AG04449 (cell line): ENCODE results near the gene UBR2.

Source experiments
- CTCF ChIA-PET: fragments of 350-600 bp; formaldehyde crosslinking; extraction: SDS; loops from one replicate; lab custom pipeline; 2021; ENCODE audit warnings: antibody characterized with exemption; lab: Yijun Ruan, JAX
- POLR2A ChIA-PET: fragments of 400-600, 350-600 bp; formaldehyde crosslinking; extraction: SDS; loops from one replicate; lab custom pipeline; 2020; ENCODE audit warnings: antibody characterized with exemption, inconsistent platforms; lab: Yijun Ruan, JAX
- DNase-seq: peaks from one replicate; pipeline ENCODE4 v3.0.0-alpha.2; 2010; ENCODE audit warnings: low read depth, low spot score
- H3K4me3 ChIP-seq: 2 replicates; pipeline ENCODE4 v1.5.1; 2011; ENCODE audit warnings: low read depth, mild to moderate bottlenecking, control low read depth, low read length
- CTCF ChIP-seq: IDR thresholded peaks from one replicate; pipeline ENCODE4 v1.5.1; 2011; ENCODE audit warnings: mild to moderate bottlenecking, moderate library complexity, low read length, control low read depth, inconsistent platforms; ENCODE audit not compliant: insufficient read depth; ENCODE audit errors: missing control alignments

The UBR2 gene

GRCh38 chr6:42547407-42548329 is 16.2 kb upstream of the UBR2 start:
- ChIA-PET POLR2A (interaction anchor here (0.6 to 1.6 kb wide), 7 partner anchors 16 to 286 kb away, joined by 3 to 12 read pairs (median 4); partner anchors contain the start of genes TRERF1 and UBR2), CTCF (interaction anchor here (0.5 to 4.9 kb wide), 118 partner anchors 11 to 626 kb away, joined by 3 to 171 read pairs (median 6); partner anchors contain the start of genes BYSL, MED20, MRPS10 and TRERF1)
- peak; percentile 100 for TF ChIP-seq CTCF
- DNase-seq = no peak
- peak overlapping the region; percentile 55 for H3K4me3 ChIP-seq

- ChIA-PET CTCF (interaction anchor here (1.6 to 2.2 kb wide), 2 partner anchors 18 to 336 kb away, joined by 5 to 9 read pairs; no protein-coding TSS in a partner anchor), POLR2A (no interaction called here)
- H3K4me3 ChIP-seq = no peak overlapping the region
- TF ChIP-seq CTCF = no peak
- no peak for DNase-seq
Measured at GRCh38 chr6:42550277-42550676, 13.6 kb upstream of the UBR2 start.

GRCh38 chr6:42551217-42551616 is 12.6 kb upstream of the UBR2 start:
- CTCF ChIA-PET = interaction anchor here (1.2 to 2.7 kb wide), 6 partner anchors 9 to 382 kb away, joined by 4 to 13 read pairs (median 5); partner anchors contain the start of gene UBR2
- H3K4me3 ChIP-seq = no peak overlapping the region
- POLR2A ChIA-PET = interaction anchor here (0.6 kb wide), 1 partner anchor 12 kb away, joined by 3 read pairs; no protein-coding TSS in a partner anchor
- TF ChIP-seq CTCF = no peak
- DNase-seq = no peak

GRCh38 chr6:42552380-42552779 is 11.4 kb upstream of the UBR2 start:
- CTCF ChIA-PET = interaction anchor here (0.7 to 2.7 kb wide), 7 partner anchors 8 to 292 kb away, joined by 3 to 13 read pairs (median 4); partner anchors contain the start of gene UBR2
- DNase-seq = no peak
- POLR2A ChIA-PET = no interaction called here
- no peak overlapping the region for H3K4me3 ChIP-seq
- no peak for TF ChIP-seq CTCF

GRCh38 chr6:42555477-42556457 is 8.1 kb upstream of the UBR2 start:
- TF ChIP-seq CTCF = no peak
- no peak overlapping the region for H3K4me3 ChIP-seq
- CTCF ChIA-PET = interaction anchor here (2.1 to 13.6 kb wide), 2 partner anchors 9 to 23 kb away, joined by 7 to 171 read pairs; no protein-coding TSS in a partner anchor
- DNase-seq = no peak
- POLR2A ChIA-PET = no interaction called here
